HEK293 (cell line): ENCODE data around the gene PPFIA1.

Source experiments
- CTCF ChIA-PET: fragments of 350-600 bp; formaldehyde crosslinking; extraction: SDS; loops from one replicate; lab custom pipeline; 2021; ENCODE audit warnings: antibody characterized with exemption; lab: Yijun Ruan, JAX
- POLR2A ChIA-PET: fragments of 300-600 bp; formaldehyde crosslinking; extraction: SDS; loops from one replicate; lab custom pipeline; 2020; ENCODE audit warnings: antibody characterized with exemption, inconsistent platforms; lab: Yijun Ruan, JAX
- H3K27ac ChIP-seq: fragments of 200-500 bp; sonication (Bioruptor generic); 2 replicates; pipeline ENCODE4 v1.5.1; 2014; ENCODE audit warnings: low read depth, low read length, control low read depth, inconsistent platforms; ENCODE audit errors: extremely low read depth
- H3K36me3 ChIP-seq, 2 experiments: fragments of 200-500 bp in 1 of 2; sonication (Bioruptor generic) in 1 of 2; 1 replicate in 1 of 2; 2 replicates in 1 of 2; pipeline ENCODE4 v1.5.1; 2014 to 2017; ENCODE audit warnings: inconsistent platforms in 2 of 2, low read length in 2 of 2; ENCODE audit not compliant: control insufficient read depth in 2 of 2, insufficient read depth in 1 of 2
- H3K4me1 ChIP-seq: fragments of 200-500 bp; sonication (Bioruptor generic); 2 replicates; pipeline ENCODE4 v1.5.1; 2014; ENCODE audit warnings: mild to moderate bottlenecking, low read length, inconsistent platforms; ENCODE audit not compliant: control insufficient read depth, insufficient read depth
- H3K4me3 ChIP-seq: 2 replicates; pipeline ENCODE4 v1.5.1; 2011; ENCODE audit warnings: low read depth, mild to moderate bottlenecking, control low read depth, low read length, moderate library complexity
- H3K9me3 ChIP-seq: fragments of 200-500 bp; sonication (Bioruptor generic); 2 replicates; pipeline ENCODE4 v1.5.1; 2014; ENCODE audit warnings: low read depth, low read length, inconsistent platforms; ENCODE audit not compliant: control insufficient read depth, insufficient read depth
- FEZF1 ChIP-seq: fragments of 450-650 bp; formaldehyde crosslinking; IDR thresholded peaks from 2 replicates; pipeline ENCODE4 v1.5.1; 2016; ENCODE audit warnings: missing biosample characterization, missing genetic modification characterization
- KLF16 ChIP-seq: fragments of 450-650 bp; formaldehyde crosslinking; IDR thresholded peaks from 2 replicates; pipeline ENCODE4 v1.5.1; 2017; ENCODE audit warnings: missing biosample characterization, missing genetic modification characterization
- MZF1 ChIP-seq: fragments of 450-650 bp; formaldehyde crosslinking; IDR thresholded peaks from 2 replicates; pipeline ENCODE4 v1.5.1; 2017; ENCODE audit warnings: missing biosample characterization, missing genetic modification characterization, borderline replicate concordance
- SALL2 ChIP-seq: fragments of 450-650 bp; formaldehyde crosslinking; IDR thresholded peaks from 2 replicates; pipeline ENCODE4 v1.5.0; 2017; ENCODE audit warnings: missing biosample characterization, mild to moderate bottlenecking, missing genetic modification characterization, borderline replicate concordance
- TCF7L2 ChIP-seq: IDR thresholded peaks from 2 replicates; pipeline ENCODE4 v1.6.1; 2011; ENCODE audit warnings: low read depth, mild to moderate bottlenecking, inconsistent platforms, low read length, moderate library complexity, borderline replicate concordance
- ZNF112 ChIP-seq: fragments of 450-650 bp; formaldehyde crosslinking; IDR thresholded peaks from 2 replicates; pipeline ENCODE4 v1.5.0; 2017; ENCODE audit warnings: missing biosample characterization, missing genetic modification characterization
- ZNF140 ChIP-seq: fragments of 450-650 bp; formaldehyde crosslinking; IDR thresholded peaks from 2 replicates; pipeline ENCODE4 v1.5.1; 2016; ENCODE audit warnings: missing biosample characterization, missing genetic modification characterization
- ZNF169 ChIP-seq: fragments of 450-650 bp; formaldehyde crosslinking; IDR thresholded peaks from 2 replicates; pipeline ENCODE4 v1.5.1; 2016; ENCODE audit warnings: missing biosample characterization, missing genetic modification characterization
- ZNF2 ChIP-seq: fragments of 450-650 bp; formaldehyde crosslinking; IDR thresholded peaks from 2 replicates; pipeline ENCODE4 v1.5.1; 2016; ENCODE audit warnings: missing biosample characterization, missing genetic modification characterization
- ZNF311 ChIP-seq: fragments of 450-650 bp; formaldehyde crosslinking; IDR thresholded peaks from 2 replicates; pipeline ENCODE4 v1.5.1; 2017; ENCODE audit warnings: missing biosample characterization, missing genetic modification characterization, borderline replicate concordance
- ZNF391 ChIP-seq: fragments of 450-650 bp; formaldehyde crosslinking; IDR thresholded peaks from 2 replicates; pipeline ENCODE4 v1.5.1; 2016; ENCODE audit warnings: low read depth, missing biosample characterization, missing genetic modification characterization, borderline replicate concordance
- ZNF48 ChIP-seq: fragments of 450-650 bp; formaldehyde crosslinking; IDR thresholded peaks from 2 replicates; pipeline ENCODE4 v1.5.1; 2016; ENCODE audit warnings: missing biosample characterization, missing genetic modification characterization
- ZNF501 ChIP-seq: fragments of 450-650 bp; formaldehyde crosslinking; IDR thresholded peaks from 2 replicates; pipeline ENCODE4 v1.5.1; 2016; ENCODE audit warnings: missing biosample characterization, missing genetic modification characterization
- ZNF521 ChIP-seq: fragments of 450-650 bp; formaldehyde crosslinking; IDR thresholded peaks from 2 replicates; pipeline ENCODE4 v1.5.1; 2017; ENCODE audit warnings: missing biosample characterization, mild to moderate bottlenecking, missing genetic modification characterization
- ZNF585B ChIP-seq: fragments of 450-650 bp; formaldehyde crosslinking; IDR thresholded peaks from 2 replicates; pipeline ENCODE4 v1.5.1; 2016; ENCODE audit warnings: missing biosample characterization, missing genetic modification characterization
- ZNF677 ChIP-seq: fragments of 450-650 bp; IDR thresholded peaks from 2 replicates; pipeline ENCODE4 v1.5.0; 2018; ENCODE audit warnings: missing biosample characterization, mild to moderate bottlenecking, missing genetic modification characterization, moderate library complexity
- TF ChIP-seq, protein P1 (sequence below): fragments of 450-650 bp; formaldehyde crosslinking; IDR thresholded peaks from 2 replicates; pipeline ENCODE4 v1.5.1; 2016; ENCODE audit warnings: missing biosample characterization, missing genetic modification characterization, borderline replicate concordance
- TF ChIP-seq, protein P2 (sequence below): fragments of 450-650 bp; IDR thresholded peaks from 2 replicates; pipeline ENCODE4 v1.5.1; 2018; ENCODE audit warnings: missing biosample characterization, mild to moderate bottlenecking, missing genetic modification characterization
- TF ChIP-seq, protein P3 (sequence below): fragments of 450-650 bp; formaldehyde crosslinking; IDR thresholded peaks from 2 replicates; pipeline ENCODE4 v1.5.1; 2016; ENCODE audit warnings: missing biosample characterization, missing genetic modification characterization
- TF ChIP-seq, protein P4 (sequence below): fragments of 450-650 bp; formaldehyde crosslinking; IDR thresholded peaks from 2 replicates; pipeline ENCODE4 v1.5.1; 2016; ENCODE audit warnings: missing biosample characterization, missing genetic modification characterization
- TF ChIP-seq, protein P5 (sequence below): fragments of 450-650 bp; formaldehyde crosslinking; IDR thresholded peaks from 2 replicates; pipeline ENCODE4 v1.5.1; 2016; ENCODE audit warnings: missing biosample characterization, missing genetic modification characterization
- TF ChIP-seq, protein P6 (sequence below): fragments of 450-650 bp; formaldehyde crosslinking; IDR thresholded peaks from 2 replicates; pipeline ENCODE4 v1.5.1; 2016; ENCODE audit warnings: missing biosample characterization, missing genetic modification characterization

PPFIA1 gene

DNA sequence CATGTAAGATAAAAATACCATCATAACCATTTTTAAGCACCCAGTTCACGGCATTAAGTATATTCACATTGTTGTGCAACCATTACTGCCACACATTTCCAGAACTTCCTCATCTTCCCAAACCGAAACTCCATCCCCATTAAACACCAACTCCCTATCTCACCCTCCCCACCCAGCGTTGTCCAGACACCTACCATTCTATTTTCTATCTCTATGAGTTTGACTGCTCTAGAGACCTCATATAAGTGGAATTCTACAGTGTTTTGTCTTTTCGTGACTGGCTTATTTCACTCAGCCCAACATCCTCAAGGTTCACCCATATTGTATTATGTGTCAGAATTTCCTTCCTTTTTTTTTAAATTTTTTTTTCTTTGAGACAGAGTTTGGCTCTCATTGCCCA, 45.2 kb downstream of the PPFIA1 start:
- no peak overlapping the region for H3K27ac ChIP-seq
- no peak for TF ChIP-seq ZNF521 (tag by site-specific recombination)
- no peak for TF ChIP-seq ZNF501 (tag by site-specific recombination)
- TF ChIP-seq ZNF2, result no peak
- no peak for TF ChIP-seq ZNF169
- TF ChIP-seq FEZF1, result no peak
- TF ChIP-seq ZNF391, result no peak
- TF ChIP-seq, protein P1, sequence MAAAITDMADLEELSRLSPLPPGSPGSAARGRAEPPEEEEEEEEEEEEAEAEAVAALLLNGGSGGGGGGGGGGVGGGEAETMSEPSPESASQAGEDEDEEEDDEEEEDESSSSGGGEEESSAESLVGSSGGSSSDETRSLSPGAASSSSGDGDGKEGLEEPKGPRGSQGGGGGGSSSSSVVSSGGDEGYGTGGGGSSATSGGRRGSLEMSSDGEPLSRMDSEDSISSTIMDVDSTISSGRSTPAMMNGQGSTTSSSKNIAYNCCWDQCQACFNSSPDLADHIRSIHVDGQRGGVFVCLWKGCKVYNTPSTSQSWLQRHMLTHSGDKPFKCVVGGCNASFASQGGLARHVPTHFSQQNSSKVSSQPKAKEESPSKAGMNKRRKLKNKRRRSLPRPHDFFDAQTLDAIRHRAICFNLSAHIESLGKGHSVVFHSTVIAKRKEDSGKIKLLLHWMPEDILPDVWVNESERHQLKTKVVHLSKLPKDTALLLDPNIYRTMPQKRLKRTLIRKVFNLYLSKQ, result no peak
- TF ChIP-seq ZNF585B (tag by site-specific recombination), result no peak
- TF ChIP-seq ZNF677 (tag by site-specific recombination), result no peak
- no peak for TF ChIP-seq MZF1 (tag by site-specific recombination)
- TF ChIP-seq TCF7L2, result no peak
- TF ChIP-seq, protein P2, sequence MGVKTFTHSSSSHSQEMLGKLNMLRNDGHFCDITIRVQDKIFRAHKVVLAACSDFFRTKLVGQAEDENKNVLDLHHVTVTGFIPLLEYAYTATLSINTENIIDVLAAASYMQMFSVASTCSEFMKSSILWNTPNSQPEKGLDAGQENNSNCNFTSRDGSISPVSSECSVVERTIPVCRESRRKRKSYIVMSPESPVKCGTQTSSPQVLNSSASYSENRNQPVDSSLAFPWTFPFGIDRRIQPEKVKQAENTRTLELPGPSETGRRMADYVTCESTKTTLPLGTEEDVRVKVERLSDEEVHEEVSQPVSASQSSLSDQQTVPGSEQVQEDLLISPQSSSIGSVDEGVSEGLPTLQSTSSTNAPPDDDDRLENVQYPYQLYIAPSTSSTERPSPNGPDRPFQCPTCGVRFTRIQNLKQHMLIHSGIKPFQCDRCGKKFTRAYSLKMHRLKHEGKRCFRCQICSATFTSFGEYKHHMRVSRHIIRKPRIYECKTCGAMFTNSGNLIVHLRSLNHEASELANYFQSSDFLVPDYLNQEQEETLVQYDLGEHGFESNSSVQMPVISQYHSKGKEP (tag by site-specific recombination), result no peak
- TF ChIP-seq ZNF311 (tag by site-specific recombination), result no peak
- TF ChIP-seq ZNF48 (tag by site-specific recombination), result no peak
- TF ChIP-seq, protein P3, sequence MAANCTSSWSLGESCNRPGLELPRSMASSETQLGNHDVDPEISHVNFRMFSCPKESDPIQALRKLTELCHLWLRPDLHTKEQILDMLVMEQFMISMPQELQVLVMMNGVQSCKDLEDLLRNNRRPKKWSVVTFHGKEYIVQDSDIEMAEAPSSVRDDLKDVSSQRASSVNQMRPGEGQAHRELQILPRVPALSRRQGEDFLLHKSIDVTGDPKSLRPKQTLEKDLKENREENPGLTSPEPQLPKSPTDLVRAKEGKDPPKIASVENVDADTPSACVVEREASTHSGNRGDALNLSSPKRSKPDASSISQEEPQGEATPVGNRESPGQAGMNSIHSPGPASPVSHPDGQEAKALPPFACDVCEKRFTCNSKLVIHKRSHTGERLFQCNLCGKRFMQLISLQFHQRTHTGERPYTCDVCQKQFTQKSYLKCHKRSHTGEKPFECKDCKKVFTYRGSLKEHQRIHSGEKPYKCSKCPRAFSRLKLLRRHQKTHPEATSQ (tag by site-specific recombination), result no peak
- no peak for TF ChIP-seq KLF16 (tag by site-specific recombination)
- no peak for TF ChIP-seq ZNF112 (tag by site-specific recombination)
- H3K9me3 ChIP-seq, result no peaks in the 10 kb centered on the region
- peaks cover 0 to 41% of the 10 kb centered on the region in 2 experiments; a peak in 2 of 3 replicates for H3K36me3 ChIP-seq
- POLR2A ChIA-PET, result no interaction called here
- CTCF ChIA-PET, result no interaction called here
- no peak overlapping the region for H3K4me3 ChIP-seq
- no peaks in the 10 kb centered on the region for H3K4me1 ChIP-seq

DNA sequence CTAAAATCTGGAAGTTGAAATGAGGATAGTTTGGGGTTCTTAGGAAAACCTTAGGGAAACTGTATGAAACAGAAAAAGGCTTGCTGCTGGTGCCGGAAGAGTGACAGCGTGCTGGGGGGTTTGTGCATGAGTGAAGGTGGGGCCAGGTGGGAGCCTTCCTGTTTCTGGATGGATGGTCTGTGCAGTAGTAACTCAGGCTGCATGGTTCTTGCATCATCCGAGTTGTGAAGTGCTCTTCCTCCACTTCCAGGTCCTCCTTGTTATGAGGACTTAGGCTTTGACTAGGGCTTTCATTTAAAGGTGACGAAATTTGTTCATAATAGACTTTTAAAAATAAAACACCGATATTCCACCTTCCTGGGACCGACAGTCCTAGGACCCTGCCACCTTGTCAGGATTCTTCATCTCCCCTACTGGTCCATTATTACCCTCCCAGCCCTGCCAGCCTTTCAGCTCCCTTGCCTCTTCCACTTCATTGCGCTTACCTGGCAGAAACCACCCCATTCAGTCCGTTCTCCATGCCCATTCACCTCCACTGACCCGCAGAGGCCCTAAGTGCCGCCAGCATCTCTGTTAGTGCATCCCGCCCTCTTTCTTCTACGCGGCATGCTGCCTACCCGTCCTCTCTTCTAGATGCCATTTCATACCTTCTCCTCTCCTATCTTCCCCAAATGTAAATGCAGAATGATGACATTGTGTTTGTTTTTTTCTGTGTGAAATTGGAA, 47.3 kb downstream of the PPFIA1 start:
- H3K4me1 ChIP-seq, result no peaks in the 10 kb centered on the region
- ChIA-PET CTCF (no interaction called here), POLR2A (no interaction called here)
- H3K36me3 ChIP-seq, result peaks cover 0 to 45% of the 10 kb centered on the region in 2 experiments; a peak in 2 of 3 replicates
- no peak overlapping the region for H3K4me3 ChIP-seq
- H3K9me3 ChIP-seq, result no peaks in the 10 kb centered on the region
- H3K27ac ChIP-seq, result no peak overlapping the region
- TF ChIP-seq, protein P4, sequence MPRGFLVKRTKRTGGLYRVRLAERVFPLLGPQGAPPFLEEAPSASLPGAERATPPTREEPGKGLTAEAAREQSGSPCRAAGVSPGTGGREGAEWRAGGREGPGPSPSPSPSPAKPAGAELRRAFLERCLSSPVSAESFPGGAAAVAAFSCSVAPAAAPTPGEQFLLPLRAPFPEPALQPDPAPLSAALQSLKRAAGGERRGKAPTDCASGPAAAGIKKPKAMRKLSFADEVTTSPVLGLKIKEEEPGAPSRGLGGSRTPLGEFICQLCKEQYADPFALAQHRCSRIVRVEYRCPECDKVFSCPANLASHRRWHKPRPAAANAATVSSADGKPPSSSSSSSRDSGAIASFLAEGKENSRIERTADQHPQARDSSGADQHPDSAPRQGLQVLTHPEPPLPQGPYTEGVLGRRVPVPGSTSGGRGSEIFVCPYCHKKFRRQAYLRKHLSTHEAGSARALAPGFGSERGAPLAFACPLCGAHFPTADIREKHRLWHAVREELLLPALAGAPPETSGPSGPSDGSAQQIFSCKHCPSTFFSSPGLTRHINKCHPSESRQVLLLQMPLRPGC (tag by site-specific recombination), result no peak
- TF ChIP-seq, protein P5, sequence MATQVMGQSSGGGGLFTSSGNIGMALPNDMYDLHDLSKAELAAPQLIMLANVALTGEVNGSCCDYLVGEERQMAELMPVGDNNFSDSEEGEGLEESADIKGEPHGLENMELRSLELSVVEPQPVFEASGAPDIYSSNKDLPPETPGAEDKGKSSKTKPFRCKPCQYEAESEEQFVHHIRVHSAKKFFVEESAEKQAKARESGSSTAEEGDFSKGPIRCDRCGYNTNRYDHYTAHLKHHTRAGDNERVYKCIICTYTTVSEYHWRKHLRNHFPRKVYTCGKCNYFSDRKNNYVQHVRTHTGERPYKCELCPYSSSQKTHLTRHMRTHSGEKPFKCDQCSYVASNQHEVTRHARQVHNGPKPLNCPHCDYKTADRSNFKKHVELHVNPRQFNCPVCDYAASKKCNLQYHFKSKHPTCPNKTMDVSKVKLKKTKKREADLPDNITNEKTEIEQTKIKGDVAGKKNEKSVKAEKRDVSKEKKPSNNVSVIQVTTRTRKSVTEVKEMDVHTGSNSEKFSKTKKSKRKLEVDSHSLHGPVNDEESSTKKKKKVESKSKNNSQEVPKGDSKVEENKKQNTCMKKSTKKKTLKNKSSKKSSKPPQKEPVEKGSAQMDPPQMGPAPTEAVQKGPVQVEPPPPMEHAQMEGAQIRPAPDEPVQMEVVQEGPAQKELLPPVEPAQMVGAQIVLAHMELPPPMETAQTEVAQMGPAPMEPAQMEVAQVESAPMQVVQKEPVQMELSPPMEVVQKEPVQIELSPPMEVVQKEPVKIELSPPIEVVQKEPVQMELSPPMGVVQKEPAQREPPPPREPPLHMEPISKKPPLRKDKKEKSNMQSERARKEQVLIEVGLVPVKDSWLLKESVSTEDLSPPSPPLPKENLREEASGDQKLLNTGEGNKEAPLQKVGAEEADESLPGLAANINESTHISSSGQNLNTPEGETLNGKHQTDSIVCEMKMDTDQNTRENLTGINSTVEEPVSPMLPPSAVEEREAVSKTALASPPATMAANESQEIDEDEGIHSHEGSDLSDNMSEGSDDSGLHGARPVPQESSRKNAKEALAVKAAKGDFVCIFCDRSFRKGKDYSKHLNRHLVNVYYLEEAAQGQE (tag by site-specific recombination), result no peak
- no peak for TF ChIP-seq ZNF140
- TF ChIP-seq, protein P6, sequence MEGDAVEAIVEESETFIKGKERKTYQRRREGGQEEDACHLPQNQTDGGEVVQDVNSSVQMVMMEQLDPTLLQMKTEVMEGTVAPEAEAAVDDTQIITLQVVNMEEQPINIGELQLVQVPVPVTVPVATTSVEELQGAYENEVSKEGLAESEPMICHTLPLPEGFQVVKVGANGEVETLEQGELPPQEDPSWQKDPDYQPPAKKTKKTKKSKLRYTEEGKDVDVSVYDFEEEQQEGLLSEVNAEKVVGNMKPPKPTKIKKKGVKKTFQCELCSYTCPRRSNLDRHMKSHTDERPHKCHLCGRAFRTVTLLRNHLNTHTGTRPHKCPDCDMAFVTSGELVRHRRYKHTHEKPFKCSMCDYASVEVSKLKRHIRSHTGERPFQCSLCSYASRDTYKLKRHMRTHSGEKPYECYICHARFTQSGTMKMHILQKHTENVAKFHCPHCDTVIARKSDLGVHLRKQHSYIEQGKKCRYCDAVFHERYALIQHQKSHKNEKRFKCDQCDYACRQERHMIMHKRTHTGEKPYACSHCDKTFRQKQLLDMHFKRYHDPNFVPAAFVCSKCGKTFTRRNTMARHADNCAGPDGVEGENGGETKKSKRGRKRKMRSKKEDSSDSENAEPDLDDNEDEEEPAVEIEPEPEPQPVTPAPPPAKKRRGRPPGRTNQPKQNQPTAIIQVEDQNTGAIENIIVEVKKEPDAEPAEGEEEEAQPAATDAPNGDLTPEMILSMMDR (tag by site-specific recombination), result no peak
- no peak for TF ChIP-seq SALL2
